ENCODE measurements around the gene GSDMA. TPM values are rescaled to one million over a fixed set of nuclear protein-coding genes. Genes with fewer than 3 reads are reported as not detected.

GSDMA gene
- total RNA-seq, 1 experiment from 2014 or later = not detected

DNA sequence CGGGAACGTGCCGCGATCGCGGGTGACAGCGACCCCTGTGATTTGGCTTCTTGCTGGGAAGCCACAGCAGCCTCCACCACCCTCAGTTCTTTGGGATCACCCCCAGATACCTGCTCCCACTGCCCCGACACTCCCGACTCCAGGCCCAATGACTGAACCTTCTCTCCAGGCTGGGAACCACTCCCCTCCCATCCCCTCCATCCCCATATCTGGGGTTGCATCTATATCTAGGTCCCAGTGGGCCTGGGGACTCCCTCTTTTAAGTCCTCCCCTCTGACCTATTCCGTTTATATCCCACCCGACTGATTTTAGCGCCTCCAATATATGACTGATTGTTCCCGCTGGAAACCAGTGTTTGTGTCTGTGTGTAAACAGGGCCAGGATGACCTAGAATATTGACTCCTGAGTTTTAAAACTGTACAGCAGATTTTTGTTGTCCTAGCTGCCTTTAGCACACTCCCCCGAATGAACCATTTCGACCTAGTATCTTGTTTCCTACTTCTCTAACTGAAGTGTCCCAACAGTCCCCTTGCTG lies 18.5 kb downstream of the GSDMA start:
- Histone ChIP-seq H3K56ac (ENCODE audit: insufficient read length, low read depth, low read length) (no peak overlapping the region), H4K8ac (replicated peaks; ENCODE audit: insufficient read length, low read depth, low read length) (no peak overlapping the region), H3K23ac (ENCODE audit: insufficient read length, low read depth, low read length) (no peak overlapping the region), H2BK5ac (ENCODE audit: insufficient read length, low read length) (no peak overlapping the region), H3K9me3 (ENCODE audit: control insufficient read depth, low read depth, low read length) (no peaks in the 10 kb centered on the region), H3K27me3 (ENCODE audit: insufficient read depth, low read length) (no peaks in the 10 kb centered on the region), H2BK120ac (ENCODE audit: low read depth, low read length, poor library complexity, severe bottlenecking) (no peak overlapping the region), H2BK20ac (ENCODE audit: low read depth, low read length, poor library complexity, severe bottlenecking) (no peak overlapping the region), H4K20me1 (ENCODE audit: control insufficient read depth, insufficient read depth, insufficient read length) (no peaks in the 10 kb centered on the region), H3K4me2 (ENCODE audit: insufficient read depth, insufficient read length, low read length) (peak overlapping the region; percentile 78), H4K91ac (ENCODE audit: insufficient read length, low read depth, low read length) (no peak overlapping the region), H3K4ac (ENCODE audit: low read depth, low read length) (0 out of 2 replicates have a peak overlapping the region, but pooled peaks have one; percentile 17), H3K23me2 (ENCODE audit: insufficient read length, low read depth, low read length, poor library complexity, severe bottlenecking) (peaks cover 12% of the 10 kb centered on the region), H2AK5ac (ENCODE audit: insufficient read length, low read length) (no peak overlapping the region), H3K14ac (ENCODE audit: insufficient read depth, low read length) (peak overlapping the region; percentile 88), H3K9ac (ENCODE audit: extremely low read depth, insufficient read length, low read length) (peak overlapping the region; percentile 95), H3K79me2 (ENCODE audit: insufficient read depth, low read length) (peaks cover 12% of the 10 kb centered on the region), H3K79me1 (ENCODE audit: insufficient read depth, low read depth, low read length, poor library complexity, severe bottlenecking) (peaks cover 2% of the 10 kb centered on the region), H4K5ac (ENCODE audit: insufficient read length, low read depth, low read length) (no peak overlapping the region), H3K18ac (ENCODE audit: insufficient read length, low read depth, low read length) (peak overlapping the region; percentile 53), H2BK15ac (ENCODE audit: low read depth, low read length) (peak overlapping the region; percentile 16; the same call in 1 of the 2 replicates), H2BK12ac (ENCODE audit: insufficient read length, low read depth, low read length) (no peak overlapping the region), H3K4me1 (ENCODE audit: insufficient read depth, low read length) (peaks cover 8% of the 10 kb centered on the region; the same call in 1 of the 2 replicates), H2AFZ (ENCODE audit: low read length) (no peak overlapping the region), H3T11ph (ENCODE audit: low read length) (no peak overlapping the region), H3K27ac (ENCODE audit: insufficient read length, low read depth, low read length) (no peak overlapping the region)
- H3K4me1 Mint-ChIP-seq = peaks cover 23 to 25% of the 10 kb centered on the region in 2 experiments
- H3K36me3 Mint-ChIP-seq (ENCODE audit: insufficient read depth in 1 of 3, low read depth in 3 of 3) = peaks cover 23 to 33% (median 30%) of the 10 kb centered on the region in 3 experiments; a peak in 6 of 7 replicates
- no peaks in the 10 kb centered on the region for H3K9me3 Mint-ChIP-seq
- DNase-seq = no peak
- peaks cover 2% of the 10 kb centered on the region; the same call in 1 of the 2 replicates for H3K27me3 Mint-ChIP-seq (ENCODE audit: low read depth)
- peak overlapping the region; percentile 86 to 99 (median 96) for H3K27ac Mint-ChIP-seq
- peak overlapping the region; percentile 96 to 98 for H3K4me3 Mint-ChIP-seq
- WGBS (ENCODE audit: extremely low coverage, insufficient read length, low lambda C conversion rate) = no CpG with 5 or more reads among the region's 15 CpGs
- TF ChIP-seq, protein P1, sequence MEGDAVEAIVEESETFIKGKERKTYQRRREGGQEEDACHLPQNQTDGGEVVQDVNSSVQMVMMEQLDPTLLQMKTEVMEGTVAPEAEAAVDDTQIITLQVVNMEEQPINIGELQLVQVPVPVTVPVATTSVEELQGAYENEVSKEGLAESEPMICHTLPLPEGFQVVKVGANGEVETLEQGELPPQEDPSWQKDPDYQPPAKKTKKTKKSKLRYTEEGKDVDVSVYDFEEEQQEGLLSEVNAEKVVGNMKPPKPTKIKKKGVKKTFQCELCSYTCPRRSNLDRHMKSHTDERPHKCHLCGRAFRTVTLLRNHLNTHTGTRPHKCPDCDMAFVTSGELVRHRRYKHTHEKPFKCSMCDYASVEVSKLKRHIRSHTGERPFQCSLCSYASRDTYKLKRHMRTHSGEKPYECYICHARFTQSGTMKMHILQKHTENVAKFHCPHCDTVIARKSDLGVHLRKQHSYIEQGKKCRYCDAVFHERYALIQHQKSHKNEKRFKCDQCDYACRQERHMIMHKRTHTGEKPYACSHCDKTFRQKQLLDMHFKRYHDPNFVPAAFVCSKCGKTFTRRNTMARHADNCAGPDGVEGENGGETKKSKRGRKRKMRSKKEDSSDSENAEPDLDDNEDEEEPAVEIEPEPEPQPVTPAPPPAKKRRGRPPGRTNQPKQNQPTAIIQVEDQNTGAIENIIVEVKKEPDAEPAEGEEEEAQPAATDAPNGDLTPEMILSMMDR (conservative IDR thresholded peaks at IDR 0.05) = no peak

Measured in H9 (cell line).